RPMI7951 (cell line): Measurements from ENCODE around the gene CPA5. TPM values are rescaled to one million over a fixed set of nuclear protein-coding genes. Genes with fewer than 3 reads are reported as not detected.

Experiments
- DNase-seq: peaks from one replicate; pipeline ENCODE4 v3.0.0-alpha.2; 2012; ENCODE audit warnings: low read depth
- total RNA-seq: library from RNA; depleted of rRNA; stranded (reverse); fragments of >200 nt; shearing (Covaris generic); gene quantifications from 2 replicates; pipeline ENCODE4 v1.2.3, GENCODE V29; 2014; rRNA removed

The CPA5 gene
- total RNA-seq = 0.12 and 0.20 TPM in 2 replicates

GRCh38 chr7:130344271-130344866 is at the start of gene CPA5:
Gene CPA5 (plus strand): TSS chr7:130344816. CDS start chr7:130346486, 1,670 bp downstream.
- no peak for DNase-seq

DNA sequence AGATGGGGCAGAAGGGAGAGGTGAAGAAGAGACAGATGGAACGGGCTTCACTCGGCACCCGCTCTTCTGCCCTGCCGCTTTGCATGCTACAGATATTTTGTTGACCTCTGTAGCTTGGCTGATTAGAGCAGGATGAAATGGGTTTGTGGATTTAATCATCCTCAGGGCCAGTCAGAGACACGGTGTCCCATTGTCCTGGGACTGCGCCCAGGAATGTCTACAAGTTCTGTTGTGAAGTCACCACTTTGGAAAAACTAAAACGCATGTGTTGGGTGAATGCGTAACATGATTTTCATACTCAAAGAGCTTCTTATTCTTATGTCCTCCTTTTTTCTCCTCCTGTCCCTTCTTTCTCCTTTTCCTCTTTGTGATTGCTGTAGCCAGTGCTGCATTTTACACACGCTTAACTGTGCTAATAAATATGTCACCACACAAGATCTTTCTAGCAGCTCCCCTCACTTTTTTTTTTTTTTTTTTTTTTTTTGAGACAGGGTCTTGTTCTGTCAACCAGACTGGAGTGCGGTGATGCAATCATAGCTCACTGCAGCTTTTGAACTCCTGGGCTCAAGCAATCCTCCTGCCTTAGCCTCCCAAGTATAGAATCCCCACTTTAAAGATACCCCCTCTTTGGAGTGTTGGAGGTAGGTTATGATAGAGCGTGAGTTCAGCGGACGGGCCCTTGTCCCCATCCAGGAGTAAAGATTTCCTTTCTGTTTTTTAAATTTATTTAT is 48.2 kb upstream of the CPA5 start:
- no peak for DNase-seq

GRCh38 chr7:130297628-130298543 is 46.7 kb upstream of the CPA5 start:
- no peak for DNase-seq

GRCh38 chr7:130298544-130299326 is 45.9 kb upstream of the CPA5 start:
- no peak for DNase-seq

DNA sequence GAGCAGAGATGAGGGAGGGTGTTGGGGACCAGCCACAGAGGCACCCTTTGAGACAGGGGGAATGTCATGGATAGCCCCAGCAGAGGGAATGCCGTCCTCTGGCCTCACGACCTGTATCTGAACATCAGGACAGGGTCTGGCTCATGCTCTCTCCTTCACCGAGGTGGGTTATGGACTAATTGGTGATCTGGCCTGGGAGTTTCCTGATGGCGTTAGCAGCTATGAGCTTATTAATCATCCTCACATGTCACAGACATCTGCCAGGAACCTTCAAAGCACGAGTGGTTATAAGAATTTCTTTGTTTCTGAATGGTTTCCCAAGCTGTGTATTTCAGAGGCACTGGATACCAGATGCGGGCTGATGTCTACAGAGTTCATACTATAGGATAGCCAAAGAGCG is 44.8 kb upstream of the CPA5 start:
- peak; percentile 54 for DNase-seq

DNA sequence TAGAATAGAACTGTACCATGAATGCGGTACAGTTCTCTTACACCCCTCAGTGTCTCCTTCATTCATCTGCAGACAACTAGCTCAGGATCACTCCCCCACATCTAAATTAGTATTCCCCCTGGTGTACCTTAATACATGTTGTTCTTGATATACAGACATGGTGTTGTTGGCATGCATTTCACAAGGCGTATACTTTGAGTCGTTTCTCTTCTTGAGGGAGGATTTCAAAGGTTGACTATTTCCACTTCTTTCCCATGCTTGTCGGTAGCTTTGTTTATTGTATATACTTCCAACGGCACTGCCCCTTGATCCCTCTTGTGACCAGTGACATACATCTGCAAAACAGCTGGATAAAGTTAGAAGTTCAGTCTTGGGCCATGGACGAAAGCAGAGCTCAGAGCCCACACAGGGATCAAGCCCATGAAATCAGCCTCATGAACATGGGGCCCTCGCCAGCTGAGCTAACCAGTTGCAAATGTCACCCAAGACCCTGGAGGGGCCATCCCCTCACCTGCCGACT is 43.1 kb upstream of the CPA5 start:
- DNase-seq = no peak

- DNase-seq = no peak
Measured at GRCh38 chr7:130302649-130303048, 42.0 kb upstream of the CPA5 start.

DNA sequence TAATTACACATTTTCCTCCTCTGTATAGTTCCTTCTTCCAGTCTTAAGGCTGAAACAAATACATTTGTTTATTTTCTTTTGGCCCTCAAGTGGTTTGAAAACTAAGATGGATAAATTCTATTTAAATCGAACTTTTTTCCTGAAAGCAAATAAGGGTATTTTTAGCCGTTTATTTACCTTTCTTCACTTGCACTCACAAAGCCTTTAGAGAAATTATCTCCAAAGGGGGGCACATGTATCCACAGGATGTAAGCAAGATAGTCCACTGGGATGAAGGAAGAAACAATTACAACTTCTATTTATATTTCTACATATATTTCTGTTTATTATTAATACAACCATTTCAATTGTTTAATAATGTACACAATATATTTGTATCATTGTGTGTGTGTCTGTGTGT is 41.5 kb upstream of the CPA5 start:
- DNase-seq = no peak

DNA sequence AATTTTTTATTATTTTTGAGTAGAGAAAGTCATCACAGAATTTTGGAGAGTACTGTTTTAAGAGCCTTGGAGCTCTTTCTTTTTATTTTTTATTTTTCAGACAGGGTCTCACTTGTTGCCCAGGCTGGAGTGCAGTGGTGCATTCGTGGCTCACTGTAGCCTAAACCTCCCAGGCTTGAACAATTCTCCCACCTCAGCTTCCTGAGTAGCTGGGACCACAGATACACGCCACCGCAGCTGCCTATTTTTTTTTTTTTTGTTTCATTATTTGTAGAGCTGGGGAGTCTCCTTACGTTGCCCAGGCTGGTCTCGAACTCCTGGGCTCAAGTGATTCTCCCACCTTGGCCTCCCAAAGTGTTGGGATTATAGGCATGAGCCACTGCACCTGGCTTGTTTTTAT is 41.1 kb upstream of the CPA5 start:
- DNase-seq = no peak

DNA sequence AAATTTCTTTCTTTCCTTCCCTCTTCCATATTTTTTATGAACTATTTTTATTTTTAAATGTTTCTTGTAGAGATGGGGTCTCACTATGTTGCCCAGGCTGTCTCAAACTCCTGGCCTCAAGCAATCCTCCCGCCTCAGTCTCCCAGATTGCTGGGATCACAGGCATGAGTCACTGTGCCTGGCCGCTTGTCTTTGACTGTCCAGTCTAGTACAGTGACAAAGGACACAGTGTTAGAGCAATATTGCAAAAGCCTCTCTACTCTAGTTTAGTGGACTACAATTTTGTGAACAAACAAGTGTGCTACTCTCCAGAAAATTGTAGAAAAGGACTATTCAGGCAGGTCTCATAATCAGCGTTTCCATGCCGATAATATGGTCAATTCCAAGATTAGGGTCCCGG is 40.6 kb upstream of the CPA5 start:
- DNase-seq = peak; percentile 14

DNA sequence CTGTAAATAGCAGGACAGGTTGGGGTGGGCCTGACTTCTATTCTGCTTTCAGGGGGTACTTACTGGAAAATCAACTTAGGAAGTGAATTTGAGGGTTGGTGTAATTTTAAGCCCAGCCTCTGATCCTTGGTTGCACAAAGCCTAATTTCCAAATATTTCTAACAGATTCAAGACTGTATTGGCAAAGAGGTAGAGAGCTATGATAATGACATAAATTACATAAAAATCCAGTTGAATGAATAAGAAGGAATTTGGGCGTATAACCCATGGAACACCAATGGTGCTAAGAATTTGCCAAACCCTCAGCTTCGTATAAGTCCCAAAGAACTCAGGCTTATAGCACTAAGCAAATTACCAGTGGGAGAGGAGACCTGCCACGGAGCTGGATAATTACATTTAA is 39.7 kb upstream of the CPA5 start:
- DNase-seq = no peak

GRCh38 chr7:130305433-130306042 is 39.1 kb upstream of the CPA5 start:
- DNase-seq = no peak

- no peak for DNase-seq
Measured at GRCh38 chr7:130309986-130310385, 34.6 kb upstream of the CPA5 start.

DNA sequence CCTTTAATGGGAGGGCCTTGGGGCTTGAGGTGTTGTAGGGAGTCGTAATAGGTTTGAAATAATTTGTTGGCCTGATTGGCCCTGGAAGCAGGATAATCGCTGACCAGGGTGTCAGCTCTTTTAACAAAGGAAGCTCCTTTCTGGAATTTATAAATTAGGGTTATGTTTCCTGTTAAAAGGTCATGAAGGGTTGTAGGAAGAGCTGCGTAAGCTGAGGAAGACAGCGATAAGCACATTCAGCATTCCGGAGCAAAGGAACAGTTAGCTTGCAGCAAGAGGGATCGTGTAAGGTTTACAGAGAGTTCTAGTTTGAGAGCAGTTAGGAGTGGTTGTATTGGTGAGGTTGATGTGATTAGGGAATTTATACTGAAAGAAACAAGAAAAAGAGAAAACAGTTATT is 30.3 kb upstream of the CPA5 start:
- DNase-seq = no peak

DNA sequence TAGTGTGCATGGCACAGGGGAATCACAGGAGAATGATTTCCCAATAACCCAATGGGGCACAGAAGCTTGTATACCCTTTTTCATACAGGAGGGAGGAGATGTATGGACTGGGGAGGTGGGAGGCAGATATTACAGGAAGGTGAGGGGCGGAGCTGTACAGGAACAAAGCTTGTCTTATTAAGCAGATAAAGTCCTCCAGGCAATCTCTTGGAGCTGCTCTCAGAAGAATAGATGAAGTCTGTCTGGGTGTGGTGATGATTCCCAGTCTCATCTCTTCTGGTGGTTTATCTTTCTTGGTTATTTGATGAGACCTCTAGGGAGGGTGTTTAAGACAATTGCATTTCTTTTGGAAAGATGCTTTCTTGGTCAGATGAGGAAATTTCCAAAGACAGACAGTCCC is 25.1 kb upstream of the CPA5 start:
- DNase-seq = no peak

GRCh38 chr7:130321542-130322229 is 22.9 kb upstream of the CPA5 start:
- DNase-seq = peak; percentile 64

DNA sequence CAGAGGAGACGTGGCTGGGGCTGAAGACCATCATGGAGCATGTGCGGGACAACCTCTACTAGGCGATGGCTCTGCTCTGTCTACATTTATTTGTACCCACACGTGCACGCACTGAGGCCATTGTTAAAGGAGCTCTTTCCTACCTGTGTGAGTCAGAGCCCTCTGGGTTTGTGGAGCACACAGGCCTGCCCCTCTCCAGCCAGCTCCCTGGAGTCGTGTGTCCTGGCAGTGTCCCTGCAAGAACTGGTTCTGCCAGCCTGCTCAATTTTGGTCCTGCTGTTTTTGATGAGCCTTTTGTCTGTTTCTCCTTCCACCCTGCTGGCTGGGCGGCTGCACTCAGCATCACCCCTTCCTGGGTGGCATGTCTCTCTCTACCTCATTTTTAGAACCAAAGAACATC is 22.0 kb upstream of the CPA5 start:
- no peak for DNase-seq

- no peak for DNase-seq
Measured at GRCh38 chr7:130324306-130324943, 20.2 kb upstream of the CPA5 start.

- DNase-seq = no peak
Measured at GRCh38 chr7:130329681-130330080, 14.9 kb upstream of the CPA5 start.
